HEK293T (cell line): ENCODE measurements around the gene GPR55.

ENCODE experiments used
- FOXK2 ChIP-seq: fragments of 450-650 bp; IDR thresholded peaks from 2 replicates; pipeline ENCODE4 v1.6.1; 2016; ENCODE audit warnings: mild to moderate bottlenecking
- SUZ12 ChIP-seq: fragments of 450-650 bp; IDR thresholded peaks from 2 replicates; pipeline ENCODE4 v1.6.1; 2016; ENCODE audit warnings: mild to moderate bottlenecking
- TF ChIP-seq, protein P1 (sequence below): fragments of 450-650 bp; IDR thresholded peaks from 2 replicates; pipeline ENCODE4 v1.6.1; 2016

DNA sequence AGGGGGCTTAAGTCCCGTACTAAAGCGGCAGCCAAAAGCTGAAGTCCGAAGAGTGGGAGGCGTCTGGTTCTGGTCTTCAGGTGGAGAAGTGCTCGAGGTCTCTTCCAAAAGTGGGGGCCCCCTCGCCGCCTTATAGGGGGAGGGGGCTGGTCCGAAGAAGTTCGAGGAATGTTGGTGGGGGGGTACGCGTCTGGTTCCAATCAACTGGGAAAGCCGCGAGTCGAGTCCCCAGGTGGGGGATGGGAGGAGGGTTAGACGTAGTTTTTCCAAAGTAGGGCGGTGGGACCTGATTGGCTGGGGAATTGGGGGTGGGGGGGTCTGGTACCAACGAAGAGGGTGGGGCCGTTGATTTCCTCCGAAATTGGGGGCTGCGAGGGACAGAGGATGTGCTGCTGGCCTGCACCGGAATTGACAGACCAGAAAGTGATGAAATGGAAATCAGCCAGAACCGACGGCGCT, 59.7 kb downstream of the GPR55 start:
- TF ChIP-seq FOXK2 (no peak), SUZ12 (no peak)
- TF ChIP-seq, protein P1, sequence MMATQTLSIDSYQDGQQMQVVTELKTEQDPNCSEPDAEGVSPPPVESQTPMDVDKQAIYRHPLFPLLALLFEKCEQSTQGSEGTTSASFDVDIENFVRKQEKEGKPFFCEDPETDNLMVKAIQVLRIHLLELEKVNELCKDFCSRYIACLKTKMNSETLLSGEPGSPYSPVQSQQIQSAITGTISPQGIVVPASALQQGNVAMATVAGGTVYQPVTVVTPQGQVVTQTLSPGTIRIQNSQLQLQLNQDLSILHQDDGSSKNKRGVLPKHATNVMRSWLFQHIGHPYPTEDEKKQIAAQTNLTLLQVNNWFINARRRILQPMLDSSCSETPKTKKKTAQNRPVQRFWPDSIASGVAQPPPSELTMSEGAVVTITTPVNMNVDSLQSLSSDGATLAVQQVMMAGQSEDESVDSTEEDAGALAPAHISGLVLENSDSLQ, result no peak
